ENCODE results near the gene PELI1.
A peak's percentile ranks its signal among the peaks of the same experiment; 100 is the strongest.

Gene PELI1

GRCh38 chr2:64120928-64121327 lies 23.3 kb downstream of the PELI1 start:
- TF ChIP-seq, protein P1, sequence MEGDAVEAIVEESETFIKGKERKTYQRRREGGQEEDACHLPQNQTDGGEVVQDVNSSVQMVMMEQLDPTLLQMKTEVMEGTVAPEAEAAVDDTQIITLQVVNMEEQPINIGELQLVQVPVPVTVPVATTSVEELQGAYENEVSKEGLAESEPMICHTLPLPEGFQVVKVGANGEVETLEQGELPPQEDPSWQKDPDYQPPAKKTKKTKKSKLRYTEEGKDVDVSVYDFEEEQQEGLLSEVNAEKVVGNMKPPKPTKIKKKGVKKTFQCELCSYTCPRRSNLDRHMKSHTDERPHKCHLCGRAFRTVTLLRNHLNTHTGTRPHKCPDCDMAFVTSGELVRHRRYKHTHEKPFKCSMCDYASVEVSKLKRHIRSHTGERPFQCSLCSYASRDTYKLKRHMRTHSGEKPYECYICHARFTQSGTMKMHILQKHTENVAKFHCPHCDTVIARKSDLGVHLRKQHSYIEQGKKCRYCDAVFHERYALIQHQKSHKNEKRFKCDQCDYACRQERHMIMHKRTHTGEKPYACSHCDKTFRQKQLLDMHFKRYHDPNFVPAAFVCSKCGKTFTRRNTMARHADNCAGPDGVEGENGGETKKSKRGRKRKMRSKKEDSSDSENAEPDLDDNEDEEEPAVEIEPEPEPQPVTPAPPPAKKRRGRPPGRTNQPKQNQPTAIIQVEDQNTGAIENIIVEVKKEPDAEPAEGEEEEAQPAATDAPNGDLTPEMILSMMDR (IDR thresholded peaks at IDR 0.05; ENCODE audit: control insufficient read depth, insufficient read depth, low read depth, low read length, missing control alignments), result no peak
- no peak for DNase-seq (ENCODE audit: low read depth)
- H3K4me3 ChIP-seq (ENCODE audit: control insufficient read depth, low read depth, low read length), result no peak overlapping the region

- TF ChIP-seq, protein P1 (IDR thresholded peaks at IDR 0.05; ENCODE audit: control insufficient read depth, insufficient read depth, low read depth, low read length, missing control alignments), result no peak
- no peak overlapping the region for H3K4me3 ChIP-seq (ENCODE audit: control insufficient read depth, low read depth, low read length)
- DNase-seq (ENCODE audit: low read depth), result no peak
Measured at GRCh38 chr2:64120008-64120407, 24.2 kb downstream of the PELI1 start.

- DNase-seq (ENCODE audit: low read depth), result no peak
- no peak overlapping the region for H3K4me3 ChIP-seq (ENCODE audit: control insufficient read depth, low read depth, low read length)
- TF ChIP-seq, protein P1 (IDR thresholded peaks at IDR 0.05; ENCODE audit: control insufficient read depth, insufficient read depth, low read depth, low read length, missing control alignments), result no peak
Measured at GRCh38 chr2:64119369-64119768, 24.9 kb downstream of the PELI1 start.

DNA sequence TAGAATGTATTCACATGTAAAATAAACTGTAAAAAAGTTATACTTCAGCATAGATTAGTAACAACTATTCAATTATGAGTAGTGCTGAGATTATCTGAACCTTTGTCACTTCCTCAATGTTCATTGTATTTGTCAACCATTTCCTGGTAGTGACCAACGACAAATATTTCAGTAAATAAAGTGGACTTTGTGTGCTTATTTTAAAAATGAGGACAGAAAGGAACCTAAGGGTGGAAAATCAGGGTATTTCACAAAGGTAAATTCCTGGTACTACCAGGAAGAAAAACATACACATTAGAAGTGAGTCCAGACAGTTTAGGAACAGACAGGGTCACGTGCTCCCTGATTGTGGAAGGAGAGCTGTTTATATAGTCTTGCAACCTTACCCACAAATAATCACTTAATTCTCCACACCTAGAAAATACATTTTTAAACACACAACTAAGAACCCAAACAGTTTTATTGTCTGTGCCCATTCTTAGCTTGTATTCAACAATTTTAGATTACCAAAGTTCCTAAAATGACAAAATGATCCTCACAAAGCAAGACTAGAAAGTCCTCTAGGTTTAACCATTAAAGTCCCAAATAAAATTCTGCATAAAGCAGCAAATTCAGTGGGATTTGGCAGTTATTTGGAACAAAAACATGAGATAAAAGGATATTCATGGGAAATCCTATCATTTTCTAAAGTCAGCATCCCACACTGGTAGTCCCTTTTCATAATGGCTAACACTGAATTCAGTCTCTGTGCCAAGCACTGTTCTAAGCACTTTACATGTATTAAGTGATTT lies 28.2 kb downstream of the PELI1 start:
- H3K4me3 ChIP-seq (ENCODE audit: control insufficient read depth, low read depth, low read length), result no peak overlapping the region
- TF ChIP-seq, protein P1 (IDR thresholded peaks at IDR 0.05; ENCODE audit: control insufficient read depth, insufficient read depth, low read depth, low read length, missing control alignments), result no peak
- no peak for DNase-seq (ENCODE audit: low read depth)

DNA sequence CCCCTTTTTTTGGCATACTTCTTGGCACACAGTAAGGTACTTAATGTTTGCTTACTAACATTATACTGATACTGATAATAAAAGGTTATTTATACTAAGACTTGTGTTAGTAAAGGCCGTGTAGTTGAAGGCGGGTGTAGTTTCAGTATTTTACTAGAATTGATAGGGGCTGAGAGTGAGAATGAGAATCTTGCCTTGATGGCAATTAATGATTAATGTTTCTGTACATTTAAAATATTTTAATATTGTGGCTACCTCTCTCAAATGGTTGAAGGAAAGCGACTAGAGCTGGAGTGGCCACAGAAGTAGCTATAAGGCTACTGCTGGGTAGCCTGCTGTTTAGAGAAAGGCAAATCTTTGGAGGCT lies 29.3 kb downstream of the PELI1 start:
- no peak overlapping the region for H3K4me3 ChIP-seq (ENCODE audit: control insufficient read depth, low read depth, low read length)
- no peak for DNase-seq (ENCODE audit: low read depth)
- TF ChIP-seq, protein P1 (IDR thresholded peaks at IDR 0.05; ENCODE audit: control insufficient read depth, insufficient read depth, low read depth, low read length, missing control alignments), result no peak

- H3K4me3 ChIP-seq (ENCODE audit: control insufficient read depth, low read depth, low read length), result no peak overlapping the region
- TF ChIP-seq, protein P1 (IDR thresholded peaks at IDR 0.05; ENCODE audit: control insufficient read depth, insufficient read depth, low read depth, low read length, missing control alignments), result no peak
- DNase-seq (ENCODE audit: low read depth), result peak; percentile 57
Measured at GRCh38 chr2:64114063-64114911, 29.9 kb downstream of the PELI1 start.
